Esophagus mucosa (tissue), 1 donor: ENCODE measurements around the gene SPHK1. TPM values are rescaled to one million over a fixed set of nuclear protein-coding genes. Genes with fewer than 3 reads are reported as not detected.
A peak's percentile ranks its signal among the peaks of the same experiment; 100 is the strongest.
"Not testable (repeated sequence)": the region's sequence is repeated elsewhere in the genome, so short reads cannot be mapped to it uniquely, and the experiment has no call there.

Source experiments
- ATAC-seq: fragments of 200-7000 bp; cut with Tn5 transposase; one replicate; pipeline ENCODE4 v1.9.1; 2020
- total RNA-seq: library from RNA; stranded (reverse); gene quantifications from one replicate; pipeline ENCODE4 v1.2.4, GENCODE V29; 2023
- donor health status: DM: yes; HTN: yes; CAD: no.

Gene SPHK1
- total RNA-seq: 13.1 TPM

GRCh38 chr17:76384222-76384986 is at the start of gene SPHK1:
Gene SPHK1, plus strand, starts transcription at chr17:76384609. Its CDS starts 1,036 bp downstream, at chr17:76385645.
- ATAC-seq: peak; percentile 73

- ATAC-seq: no peak
These were observed 48.6 kb upstream of the SPHK1 start for GRCh38 chr17:76335716-76336381.

DNA sequence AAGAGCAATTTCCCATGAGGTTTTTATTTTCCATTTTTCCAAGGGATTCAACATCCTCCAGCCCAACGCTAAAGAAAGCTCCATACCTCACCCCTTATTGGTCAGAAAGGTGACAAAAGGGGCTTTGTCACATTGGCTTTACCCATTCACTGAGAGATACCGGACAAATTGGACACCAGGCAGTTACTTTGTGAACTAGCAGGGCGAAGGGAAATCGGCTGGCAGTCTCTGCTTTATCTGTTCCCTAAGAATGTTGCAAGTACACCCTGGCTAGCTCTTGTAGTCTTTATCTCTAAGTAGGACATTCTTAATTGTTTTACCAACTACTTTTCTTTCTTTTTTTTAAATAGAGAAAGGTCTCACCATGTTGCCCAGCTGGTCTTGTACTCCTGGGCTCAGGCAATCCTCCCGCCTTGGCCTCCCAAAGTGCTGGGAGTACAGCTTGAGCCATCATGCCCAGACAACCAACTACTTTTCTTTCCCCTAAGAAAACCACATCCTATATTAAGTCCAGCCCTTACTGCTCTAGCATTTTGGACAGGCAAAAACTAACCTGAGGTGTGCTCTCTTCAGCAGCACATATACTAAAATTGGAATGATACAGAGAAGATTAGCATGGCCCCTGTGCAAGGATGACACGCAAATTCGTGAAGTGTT is 47.5 kb upstream of the SPHK1 start:
- no peak for ATAC-seq

DNA sequence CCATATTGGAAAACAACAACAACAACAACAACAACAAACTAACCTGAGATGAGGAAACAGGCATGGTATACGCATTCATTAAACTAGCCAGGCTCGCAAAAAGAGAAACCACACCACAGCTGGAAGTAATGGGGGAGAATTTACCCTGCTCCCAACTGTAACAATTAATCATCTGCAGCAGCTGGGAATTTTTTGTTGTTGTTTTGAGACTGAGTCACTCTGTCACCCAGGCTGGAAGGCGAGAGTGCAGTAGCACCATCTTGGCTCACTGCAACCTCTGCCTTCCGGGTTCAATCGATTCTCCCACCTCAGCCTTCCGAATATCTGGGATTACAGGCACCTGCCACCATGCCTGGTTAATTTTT is 47.0 kb upstream of the SPHK1 start:
- no peak for ATAC-seq

DNA sequence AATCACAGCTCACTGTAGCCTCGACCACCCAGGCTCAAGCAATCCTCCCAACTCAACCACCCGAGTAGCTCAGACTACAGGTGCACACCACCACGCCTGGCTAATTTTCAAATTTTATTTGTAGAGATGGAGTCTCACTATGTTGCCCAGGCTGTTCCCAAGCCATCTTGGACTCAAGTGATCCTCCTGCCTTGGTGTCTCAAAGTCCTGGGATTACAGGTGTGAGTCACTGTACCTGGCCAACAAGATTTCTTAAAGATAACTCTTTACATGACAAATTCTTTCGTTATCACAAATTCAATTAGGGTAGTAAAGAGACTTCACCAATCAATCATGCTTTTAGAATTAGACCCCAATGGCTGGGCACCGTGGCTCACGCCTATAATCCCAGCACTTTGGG is 43.1 kb upstream of the SPHK1 start:
- no peak for ATAC-seq

GRCh38 chr17:76343106-76343505 is 41.3 kb upstream of the SPHK1 start:
- no peak for ATAC-seq

- ATAC-seq: no peak
These were observed 38.9 kb upstream of the SPHK1 start for GRCh38 chr17:76345377-76345974.

GRCh38 chr17:76346936-76347335 is 37.5 kb upstream of the SPHK1 start:
- ATAC-seq: not testable (repeated sequence)

DNA sequence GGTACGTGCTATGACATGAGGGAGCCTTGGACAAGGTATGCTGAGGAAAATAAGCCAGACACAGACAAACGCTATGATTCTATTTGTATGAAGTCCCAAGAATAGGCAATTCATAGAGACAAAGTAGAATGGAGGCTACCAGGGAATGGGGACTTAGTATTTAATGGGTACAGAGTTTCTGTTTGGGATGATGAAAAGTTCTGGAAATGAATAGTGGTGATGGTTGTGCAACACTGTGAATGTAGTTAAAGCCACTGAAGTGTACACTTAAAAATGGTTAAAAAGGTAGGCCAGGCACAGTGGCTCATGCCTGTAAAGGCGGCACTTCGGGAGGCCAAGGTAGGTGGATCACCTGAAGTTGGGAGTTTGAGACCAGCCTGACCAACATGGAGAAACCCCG is 33.9 kb upstream of the SPHK1 start:
- ATAC-seq: no peak

DNA sequence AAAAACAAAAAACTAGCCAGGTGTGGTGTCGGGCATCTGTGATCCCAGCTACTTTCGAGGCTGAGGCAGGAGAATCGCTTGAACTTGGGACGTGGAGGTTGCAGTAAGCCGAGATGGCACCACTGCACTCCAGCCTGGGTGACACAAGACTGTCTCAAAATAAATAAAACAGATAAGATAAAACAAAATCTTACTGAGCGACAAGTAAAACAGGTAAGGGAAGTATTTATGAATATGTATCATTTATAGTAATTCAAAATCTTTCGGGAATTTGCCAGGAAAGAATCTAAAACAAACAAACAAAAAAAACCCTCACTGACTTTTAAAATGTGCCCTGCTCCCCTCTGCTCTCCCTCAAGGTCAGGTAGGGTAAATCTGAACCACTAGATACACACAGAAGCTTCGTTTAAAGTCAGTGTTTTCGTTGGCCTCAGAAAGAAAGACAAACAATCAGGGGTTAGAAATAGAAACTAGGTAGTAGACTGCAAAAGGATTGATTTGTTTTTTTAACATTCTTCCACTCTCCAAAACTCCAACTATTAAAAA is 32.8 kb upstream of the SPHK1 start:
- no peak for ATAC-seq

GRCh38 chr17:76353004-76353598 is 31.3 kb upstream of the SPHK1 start:
- peak; percentile 40 for ATAC-seq

GRCh38 chr17:76353599-76354316 is 30.7 kb upstream of the SPHK1 start, which contains the start of gene PRPSAP1:
Gene PRPSAP1, minus strand, starts transcription at chr17:76353916. Its CDS starts 213 bp downstream, at chr17:76353703.
- peak; percentile 91 for ATAC-seq

DNA sequence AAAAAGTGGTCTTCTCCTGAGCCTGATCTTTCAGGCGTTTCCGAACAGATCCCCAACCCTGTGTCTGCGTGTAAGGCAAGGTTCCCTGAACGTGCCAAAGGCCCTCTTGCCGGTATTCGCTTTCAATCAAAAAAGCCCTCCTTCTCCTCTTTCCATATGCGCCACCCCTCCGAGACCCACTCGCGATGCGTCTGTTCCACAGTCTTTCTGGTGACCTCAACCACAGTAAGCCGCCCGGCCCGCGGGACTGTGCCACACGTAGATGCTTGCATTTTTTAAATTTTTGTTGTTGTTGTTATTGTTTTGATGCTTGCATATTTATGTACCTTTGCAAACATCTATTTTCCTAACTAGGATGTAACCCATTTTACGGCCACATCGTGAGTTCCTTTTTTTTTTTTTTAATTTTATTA is 30.1 kb upstream of the SPHK1 start:
- ATAC-seq: no peak

DNA sequence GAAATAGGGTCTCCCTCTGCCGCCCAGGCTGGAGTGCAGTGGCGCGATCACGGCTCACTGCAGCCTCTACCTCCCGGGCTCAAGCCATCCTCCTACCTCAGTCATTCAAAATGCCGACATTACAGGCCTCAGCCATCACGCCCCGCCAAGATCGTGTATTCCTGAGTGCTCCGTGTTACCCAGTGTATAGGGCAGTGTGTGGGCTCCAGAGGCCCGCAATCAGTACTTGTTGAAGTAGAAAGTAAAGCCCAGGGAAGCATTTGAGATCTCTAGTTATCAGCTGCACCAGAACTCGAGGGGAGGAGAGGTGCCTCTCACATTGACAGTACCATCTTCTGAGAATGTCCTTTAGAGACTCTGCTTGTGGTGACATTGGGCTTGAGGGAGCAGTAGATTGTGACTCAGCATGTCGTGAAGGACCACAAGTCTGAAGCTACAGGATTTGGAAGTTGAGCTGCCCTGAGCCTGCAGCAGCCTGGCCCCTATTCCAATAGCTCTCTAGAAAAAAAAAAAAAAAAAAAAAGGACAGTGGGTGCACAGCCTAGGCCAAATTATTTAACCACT is 29.6 kb upstream of the SPHK1 start:
- no peak for ATAC-seq

DNA sequence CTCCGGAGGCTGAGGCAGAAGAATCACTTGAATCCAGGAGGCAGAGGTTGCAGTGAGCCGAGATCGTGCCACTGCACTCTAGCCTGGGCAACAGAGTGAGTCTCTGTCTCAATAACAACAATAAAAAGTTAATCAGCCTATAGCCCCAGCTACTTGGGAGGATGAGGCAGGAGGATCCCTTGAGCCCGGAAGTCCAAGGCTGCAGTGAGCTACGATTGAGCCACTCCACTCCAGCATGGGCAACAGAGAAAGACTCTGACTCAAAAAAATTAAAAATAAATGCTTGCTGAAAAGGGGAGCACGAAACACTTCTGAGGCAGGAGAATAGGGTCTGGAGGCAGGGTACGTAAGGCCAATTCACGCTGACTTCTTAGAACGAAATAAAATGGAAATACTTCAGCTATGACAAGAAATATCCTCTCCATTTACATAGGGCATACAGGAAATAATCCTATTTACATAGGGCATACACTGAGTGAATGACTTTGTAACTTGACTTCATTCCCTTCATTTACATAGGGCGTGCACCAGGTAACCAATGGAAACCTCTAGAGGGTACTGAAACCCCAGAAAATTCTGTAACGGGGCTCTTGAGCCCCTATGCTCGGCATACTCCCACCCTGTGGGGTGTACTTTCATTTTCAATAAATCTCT is 27.5 kb upstream of the SPHK1 start:
- ATAC-seq: no peak

DNA sequence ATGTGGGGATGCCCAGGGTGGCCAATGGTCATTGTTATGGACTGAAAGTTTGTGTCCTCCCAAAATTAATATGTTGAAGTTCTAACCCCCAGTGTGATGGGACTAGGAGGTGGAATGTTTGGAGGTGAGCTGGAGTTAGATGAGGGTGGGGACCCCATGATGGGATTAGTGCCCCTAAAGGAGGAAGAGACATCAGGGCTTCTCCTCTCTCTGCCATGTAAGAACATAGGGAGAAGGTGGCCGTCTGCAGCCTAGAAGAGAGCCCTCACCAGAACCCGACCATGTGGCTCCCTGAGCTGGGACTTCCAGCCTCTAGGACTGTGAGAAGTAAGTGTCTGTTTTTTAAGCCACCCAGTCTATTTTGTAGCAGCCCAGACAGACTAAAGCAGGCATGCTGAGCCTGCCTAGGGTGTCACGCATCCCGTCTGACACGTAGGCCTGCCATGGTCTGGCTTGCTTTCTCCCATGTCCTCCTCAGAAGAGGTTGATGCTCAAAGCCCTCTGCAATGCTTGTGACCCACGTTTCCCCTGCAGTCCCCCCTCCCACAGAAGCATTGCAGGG is 26.7 kb upstream of the SPHK1 start:
- ATAC-seq: no peak

DNA sequence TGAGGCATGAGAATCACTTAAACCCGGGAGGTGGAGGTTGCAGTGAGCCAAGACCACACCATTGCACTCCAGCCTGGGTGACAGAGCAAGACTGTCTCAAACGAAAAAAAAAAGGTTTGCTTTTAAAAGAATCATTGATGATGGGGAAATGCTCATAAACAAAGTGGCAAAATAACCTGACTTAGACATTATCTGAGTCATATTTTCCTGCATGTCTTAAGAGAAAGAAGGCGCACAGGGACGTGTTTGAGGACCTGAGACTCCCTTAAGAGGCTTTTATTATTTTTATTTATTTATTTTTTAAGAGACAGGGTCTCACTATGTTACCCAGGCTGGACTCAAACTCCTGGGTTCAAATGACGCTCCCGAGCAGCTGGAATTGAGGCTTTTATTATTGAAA is 25.0 kb upstream of the SPHK1 start:
- no peak for ATAC-seq

GRCh38 chr17:76359776-76360175 is 24.6 kb upstream of the SPHK1 start:
- not testable (repeated sequence) for ATAC-seq

DNA sequence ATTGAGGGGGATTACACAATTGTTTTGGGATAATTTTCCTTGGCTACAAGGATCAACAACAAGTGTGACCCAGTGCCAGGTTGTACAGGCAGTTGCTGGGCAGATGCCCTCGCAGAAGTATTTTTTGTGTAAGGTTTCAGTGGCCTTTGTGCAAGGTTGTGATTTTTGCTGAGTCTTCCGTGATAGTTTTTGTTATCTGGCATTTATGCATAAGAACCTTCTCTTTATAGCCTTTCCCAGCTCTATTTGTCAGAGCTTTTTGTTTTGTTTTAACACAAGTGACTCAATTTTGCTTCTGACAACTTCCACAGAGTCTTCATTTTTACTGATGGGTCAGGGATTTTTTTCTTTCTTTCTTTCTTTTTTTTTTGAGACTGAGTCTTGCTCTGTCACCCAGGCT is 23.9 kb upstream of the SPHK1 start:
- ATAC-seq: no peak

DNA sequence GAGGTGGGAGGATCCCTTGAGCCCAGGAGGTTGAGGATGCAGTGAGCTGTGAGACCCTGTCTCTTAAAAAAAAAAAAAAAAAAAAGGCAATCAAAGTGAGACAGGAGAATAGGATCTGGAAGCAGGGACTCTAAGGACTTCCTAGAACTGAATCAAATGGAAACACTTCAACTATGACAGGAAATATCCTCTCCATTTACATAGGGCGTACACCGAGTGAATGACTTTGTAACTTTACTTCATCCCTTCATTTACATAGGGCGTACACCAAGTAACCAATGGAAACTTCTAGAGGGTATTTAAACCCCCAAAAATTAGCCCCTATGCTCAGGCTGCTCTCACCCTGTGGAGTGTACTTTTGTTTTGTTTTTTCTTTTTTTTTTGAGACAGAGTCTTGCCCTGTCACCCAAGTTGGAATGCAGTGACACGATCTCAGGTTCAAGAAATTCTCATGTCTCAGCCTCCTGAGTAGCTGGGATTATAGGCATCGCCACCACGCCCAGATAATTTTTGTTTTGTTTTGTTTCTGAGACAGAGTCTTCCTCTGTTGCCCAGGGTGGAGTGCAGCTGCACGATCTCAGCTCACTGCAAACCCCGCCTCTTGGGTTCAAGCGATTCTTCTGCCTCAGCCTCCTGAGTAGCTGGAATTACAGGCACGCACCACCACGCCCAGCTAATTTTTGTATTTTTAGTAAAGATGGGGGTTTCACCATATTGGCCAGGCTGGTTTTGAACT is 21.1 kb upstream of the SPHK1 start:
- ATAC-seq: peak; percentile 31
